DMS53 (cell line): ENCODE results near the gene PIP4P1.

ENCODE experiments used
- DNase-seq: peaks from one replicate; lab custom pipeline; 2025; lab: John Stamatoyannopoulos, UW

Gene PIP4P1

DNA sequence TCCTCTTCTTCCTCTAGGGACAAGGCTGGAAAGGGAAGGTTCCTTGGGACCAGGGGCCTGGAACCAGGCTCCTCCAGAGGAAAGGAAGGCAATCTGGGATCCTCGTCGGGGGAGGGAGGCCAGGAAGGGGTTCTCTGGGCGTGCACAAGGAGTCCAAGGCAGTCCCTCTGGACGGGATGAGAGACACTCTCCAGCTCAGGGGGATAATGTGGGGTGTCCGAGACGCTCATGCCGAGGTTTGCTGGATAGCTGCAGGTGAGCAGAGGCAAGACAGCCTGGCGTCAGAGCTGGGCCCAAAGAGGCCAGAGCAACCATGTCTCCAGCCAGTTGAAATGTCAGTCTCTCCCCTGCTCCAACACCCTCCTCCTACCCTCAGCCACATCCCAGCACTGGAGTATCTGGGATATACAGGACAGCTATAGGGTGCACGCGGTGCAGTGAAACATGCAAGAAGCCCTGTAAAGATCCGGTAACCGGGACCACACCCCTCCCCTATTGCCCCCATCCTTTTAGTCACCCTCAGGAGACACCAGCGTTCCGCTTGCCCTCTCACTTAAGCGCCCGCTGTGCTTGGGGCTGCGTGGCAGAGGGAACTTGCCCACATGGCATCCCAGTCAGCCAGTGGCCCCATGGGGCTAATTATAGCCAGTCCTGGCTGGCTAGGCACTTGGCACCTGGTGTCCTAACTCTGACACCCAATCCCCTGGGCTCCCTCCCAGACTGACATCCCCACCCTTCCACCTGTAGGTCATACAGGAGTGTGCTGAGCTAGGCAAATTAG lies 25.5 kb downstream of the PIP4P1 start, which contains the start of gene KLHL33:
TSS of gene KLHL33 (minus strand) at position 585 of the 781 bp plus-strand sequence. CDS start at position 230, 355 bp downstream.
- DNase-seq, result no peak

DNA sequence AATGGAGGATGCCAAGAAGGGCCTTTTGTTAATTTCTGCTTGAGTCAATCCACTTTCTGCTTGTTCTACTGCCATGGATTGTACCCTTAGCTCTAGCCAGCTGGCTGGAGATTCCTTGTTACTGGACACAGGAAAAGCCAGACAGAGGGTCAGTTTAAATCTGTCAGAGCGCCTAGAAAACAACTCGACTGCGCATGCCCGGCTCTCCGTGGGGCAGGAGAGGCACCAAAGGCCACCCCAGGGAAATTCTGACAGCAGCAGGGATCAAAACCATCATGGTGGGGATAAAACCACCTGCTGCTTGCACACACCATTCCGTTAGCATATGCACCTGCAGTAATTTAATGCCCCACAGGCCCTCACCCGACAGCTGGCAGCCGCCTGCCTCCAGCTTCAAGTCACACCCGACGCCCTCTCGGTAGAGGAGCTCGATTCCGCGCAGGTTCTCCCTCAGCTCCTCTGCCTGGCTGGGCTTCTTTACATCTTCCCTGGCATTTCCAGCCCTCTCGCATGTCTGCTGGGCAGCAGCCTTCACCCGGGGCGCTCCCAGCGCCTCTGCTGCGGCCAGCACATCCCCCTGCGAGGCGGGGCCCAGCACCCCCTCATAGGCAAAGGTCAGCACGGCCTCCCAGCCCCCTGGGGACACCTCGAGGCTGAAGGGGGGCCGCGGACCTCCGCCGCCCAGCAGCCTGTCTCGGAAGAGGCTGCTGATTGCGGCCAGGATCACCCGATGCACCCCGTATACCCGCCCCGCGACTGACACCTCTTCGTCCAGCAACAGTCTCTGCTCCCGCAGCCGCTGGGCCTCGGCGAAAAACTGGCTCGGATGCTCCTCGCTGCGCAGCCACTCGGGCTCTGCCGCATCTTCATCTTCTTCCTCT lies 26.3 kb downstream of the PIP4P1 start:
- DNase-seq, result no peak

DNA sequence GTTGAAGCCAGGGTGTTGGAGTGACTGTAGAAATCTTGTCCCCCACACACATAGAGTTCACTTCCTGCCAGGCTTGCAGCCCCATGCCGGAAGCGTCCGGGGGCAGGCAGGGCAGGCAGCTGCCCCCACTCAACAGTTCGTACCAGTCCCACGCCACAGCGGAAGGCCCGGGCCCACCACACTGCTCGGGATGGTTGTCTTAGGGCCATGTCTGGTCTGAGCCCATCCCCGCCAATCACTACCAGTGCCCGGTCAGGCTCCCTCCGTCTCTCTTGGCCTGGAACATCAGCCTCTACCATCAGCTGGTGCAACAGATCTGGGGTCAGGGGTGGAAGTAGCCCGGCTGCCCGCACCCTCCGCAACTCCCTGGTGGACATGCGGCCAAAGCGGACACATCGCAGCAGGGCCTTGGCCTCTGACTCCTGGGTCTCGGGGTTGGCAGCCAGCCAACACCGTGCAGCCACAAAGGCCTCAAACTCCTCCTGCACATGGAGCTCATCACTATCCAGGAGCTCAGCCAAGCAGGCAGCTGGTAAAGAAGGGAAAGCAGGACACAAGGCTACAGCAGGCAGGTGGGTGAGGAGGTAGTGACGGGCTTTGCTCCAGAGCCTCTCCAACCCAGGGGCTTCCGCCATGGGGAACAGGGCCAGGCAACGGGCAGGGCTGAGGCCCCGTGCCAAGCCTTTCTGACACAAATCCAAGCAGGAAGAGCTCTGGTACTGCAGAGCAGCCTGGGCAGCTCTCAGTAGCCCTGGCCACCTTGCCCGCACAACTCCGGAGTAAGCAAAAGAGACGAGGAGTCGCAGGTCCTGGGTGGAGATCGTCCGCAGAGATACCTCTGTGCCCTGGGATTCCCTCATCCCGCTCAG lies 31.2 kb downstream of the PIP4P1 start:
- DNase-seq, result no peak

DNA sequence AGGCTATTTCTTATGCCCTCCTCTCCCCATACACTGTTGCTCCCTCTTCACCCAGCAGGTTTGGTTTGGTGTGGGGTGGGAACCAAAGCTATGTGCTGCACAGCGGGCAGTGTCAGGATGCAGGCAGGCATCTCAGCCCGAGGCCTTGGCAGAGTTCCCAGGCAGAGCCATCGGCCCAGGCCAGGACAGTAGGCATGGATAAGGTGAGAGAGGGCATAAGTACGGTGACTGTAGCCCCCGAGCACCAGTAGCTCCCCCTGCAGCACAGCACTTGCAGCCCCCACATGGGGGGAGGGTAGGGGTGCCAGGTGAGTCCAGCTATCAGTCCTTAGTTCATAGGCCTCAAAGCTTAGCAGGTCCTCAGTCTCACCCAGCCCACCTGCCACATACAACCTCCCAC lies 32.4 kb downstream of the PIP4P1 start:
- no peak for DNase-seq

DNA sequence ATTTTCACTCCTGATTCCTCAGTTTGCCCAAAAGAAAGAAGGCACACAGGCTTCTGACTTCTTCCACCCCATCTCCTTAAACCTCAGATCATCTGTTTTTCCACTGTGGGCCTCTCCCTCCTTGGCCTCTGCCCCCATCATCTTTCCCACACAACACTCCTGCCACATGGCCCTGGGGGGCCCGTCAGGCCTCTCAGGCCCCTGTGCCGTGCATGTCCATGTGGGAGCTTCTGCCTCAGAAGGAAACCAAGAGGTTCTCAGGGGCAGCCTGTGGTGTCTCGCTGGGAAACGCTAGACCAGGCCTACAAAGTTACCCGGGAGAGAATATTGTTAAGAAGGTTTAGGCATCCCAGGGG lies 33.2 kb downstream of the PIP4P1 start:
- no peak for DNase-seq

DNA sequence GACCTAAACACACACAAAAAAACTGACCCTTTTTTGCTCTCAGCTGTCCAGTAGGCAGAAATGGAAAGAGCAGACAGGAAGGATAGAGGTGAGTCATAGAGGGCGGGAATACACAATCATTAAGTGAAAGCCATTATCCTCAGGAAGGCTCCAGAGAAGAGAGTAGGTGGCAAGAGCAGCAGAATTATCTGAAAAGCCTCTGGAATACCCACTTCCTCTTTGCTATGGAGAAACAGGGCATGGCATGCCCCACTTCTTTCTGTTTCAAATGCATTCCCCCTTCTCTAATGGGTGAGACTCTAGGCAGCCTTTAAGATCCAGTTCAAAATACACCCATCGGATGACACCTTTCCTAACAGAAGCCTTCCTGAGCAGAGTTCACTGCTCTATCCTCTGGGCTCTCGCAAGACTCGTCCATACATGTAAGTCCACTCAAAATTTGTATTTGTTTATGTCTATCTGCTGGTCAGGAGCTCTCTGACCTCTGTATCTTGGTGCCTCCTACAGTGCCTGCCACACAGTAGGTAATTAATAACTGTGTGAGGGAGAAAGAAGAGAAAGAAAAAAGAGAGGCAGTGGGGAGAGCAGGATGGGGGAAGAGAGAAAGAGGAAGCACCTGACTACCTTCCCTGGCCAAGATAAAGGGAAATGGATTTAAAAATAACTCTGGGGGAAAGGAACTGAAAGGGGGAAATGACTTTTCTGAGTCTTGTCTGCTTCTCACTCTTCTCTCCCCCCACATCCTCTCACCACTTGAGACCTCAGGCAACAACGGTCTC lies 33.8 kb downstream of the PIP4P1 start:
- DNase-seq, result peak; percentile 53

DNA sequence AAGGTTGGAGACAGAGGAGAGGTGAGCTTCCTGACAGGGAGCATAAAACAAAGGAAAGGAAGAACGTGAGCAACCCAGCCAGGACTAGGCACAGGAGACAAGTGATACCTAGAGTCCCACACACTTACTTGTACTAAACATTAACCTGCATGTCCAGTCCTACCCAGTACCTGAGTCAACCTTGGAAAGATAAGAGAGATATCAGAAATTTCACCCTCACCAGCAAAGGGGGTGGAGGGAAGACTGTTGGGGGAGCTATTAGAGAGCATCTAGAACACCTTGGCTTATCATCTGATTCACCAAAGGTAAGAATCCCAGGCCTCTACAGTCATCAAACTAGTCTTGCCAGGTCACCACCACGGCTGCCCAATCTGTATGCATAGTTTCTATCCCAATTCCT lies 36.4 kb downstream of the PIP4P1 start:
- DNase-seq, result no peak

DNA sequence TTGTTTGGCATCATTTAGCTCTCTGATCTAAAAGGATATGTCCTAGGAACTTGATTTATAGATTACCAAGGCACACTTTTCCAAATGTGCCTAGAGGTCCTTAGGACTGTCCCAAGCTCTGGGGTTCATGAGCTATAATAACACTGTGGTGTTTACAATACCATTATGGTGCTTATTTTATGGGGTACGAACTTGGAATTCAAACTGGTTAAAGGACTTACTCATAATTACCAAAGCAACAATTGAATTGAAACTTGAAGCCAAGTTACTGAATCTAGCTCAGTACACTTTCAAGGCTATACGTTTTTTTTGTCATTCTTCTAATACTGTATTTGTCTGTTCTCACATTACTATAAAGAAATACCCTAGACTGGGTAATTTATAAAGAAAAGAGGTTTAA lies 38.3 kb downstream of the PIP4P1 start:
- DNase-seq, result no peak

DNA sequence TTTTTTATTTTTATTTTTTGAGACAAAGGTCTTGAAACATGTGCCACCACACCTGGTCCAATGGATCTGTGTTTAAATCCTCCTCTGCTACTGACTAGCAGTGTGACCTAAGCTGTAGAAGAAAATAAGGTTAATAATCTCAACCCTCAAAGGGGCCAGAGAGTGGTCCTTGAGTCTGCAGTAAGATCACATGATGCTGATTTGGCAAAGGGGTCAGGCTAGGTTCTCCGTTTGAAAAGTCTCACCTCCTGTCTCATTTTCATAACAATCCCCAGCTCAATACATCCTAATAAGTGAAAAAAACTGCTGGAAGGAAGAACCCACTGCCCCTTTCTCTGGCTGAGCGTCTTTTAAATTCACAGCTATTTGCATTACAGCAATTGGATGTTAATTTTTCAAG lies 40.0 kb downstream of the PIP4P1 start:
- no peak for DNase-seq

DNA sequence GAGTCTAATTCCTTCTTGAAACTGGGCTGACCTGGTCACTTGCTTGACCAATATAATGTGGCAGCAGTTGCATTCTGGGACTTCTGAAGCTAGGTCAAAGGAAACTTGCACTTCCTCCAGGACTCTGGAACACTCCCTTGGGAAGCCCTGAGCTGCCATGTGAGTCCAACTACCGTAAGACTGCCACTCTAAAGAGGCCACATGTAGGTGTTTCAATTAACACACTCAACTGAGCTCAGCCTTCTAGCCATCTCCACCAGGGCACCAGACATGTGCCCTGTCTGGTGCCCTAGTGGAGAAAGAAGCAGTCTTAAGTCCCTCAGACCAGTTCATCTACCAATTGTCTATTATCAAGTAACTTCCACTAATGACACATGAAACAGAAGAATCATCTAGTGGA lies 41.8 kb downstream of the PIP4P1 start:
- no peak for DNase-seq

DNA sequence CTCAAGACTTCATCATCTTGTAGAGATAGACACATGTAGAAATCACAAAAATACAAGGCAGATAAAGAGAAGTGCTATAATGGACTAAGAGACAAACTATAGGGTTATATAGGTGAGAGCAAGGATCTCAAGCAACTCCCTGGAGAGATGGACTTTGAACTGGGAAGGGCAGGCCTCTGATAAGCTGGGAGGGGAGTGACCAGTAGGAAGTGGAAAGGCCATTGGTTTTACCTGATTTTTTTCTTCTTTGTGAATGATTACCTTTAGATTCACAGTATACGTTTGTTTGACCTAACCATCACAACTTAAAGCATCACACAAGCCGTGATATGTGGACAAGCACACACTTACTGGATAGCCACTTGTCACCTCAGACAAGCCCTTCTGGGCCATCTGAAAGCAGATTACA lies 42.7 kb downstream of the PIP4P1 start:
- DNase-seq, result peak; percentile 7

DNA sequence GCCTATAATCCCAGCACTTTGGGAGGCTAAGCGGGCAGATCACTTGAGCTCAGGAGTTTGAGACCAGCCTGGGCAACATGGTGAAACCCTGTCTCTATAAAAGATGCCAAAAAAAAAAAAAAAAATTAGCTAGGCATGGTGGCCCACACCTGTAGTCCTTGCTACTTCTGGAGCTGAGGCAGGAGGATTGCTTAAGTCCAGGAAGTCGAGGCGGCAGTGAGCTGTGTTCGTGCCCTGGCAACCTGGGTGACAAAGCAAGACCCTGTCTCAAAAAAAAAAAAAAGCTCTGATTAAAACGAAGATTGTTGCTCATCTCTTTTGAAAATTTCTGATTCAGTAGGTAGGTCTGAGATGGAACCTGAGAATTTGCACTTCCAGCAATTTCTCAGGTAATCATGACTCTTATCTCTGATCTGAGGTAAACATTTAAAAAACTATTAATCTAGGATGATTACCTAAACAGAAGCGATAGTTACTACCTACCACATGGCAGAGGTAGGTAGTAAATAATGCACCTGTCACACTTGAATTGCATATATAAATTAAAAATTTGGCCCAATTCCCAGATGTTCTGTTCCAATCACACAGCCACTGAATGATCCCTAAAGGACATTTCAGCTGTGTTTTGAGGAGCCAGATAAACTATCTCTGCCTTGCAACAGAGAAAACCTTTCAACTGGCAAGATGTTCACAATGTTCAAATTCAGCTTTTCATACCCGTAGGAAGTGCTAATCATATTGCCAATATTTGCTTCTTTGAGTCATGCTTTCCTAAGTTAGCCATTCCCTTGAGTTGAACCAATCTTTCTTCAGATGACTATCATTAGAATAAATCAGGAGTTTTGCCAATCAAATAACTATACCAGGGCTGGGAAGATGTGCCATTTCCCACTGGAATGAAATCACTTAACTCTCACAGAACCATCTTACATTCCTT lies 43.7 kb downstream of the PIP4P1 start:
- DNase-seq, result peak; percentile 0

DNA sequence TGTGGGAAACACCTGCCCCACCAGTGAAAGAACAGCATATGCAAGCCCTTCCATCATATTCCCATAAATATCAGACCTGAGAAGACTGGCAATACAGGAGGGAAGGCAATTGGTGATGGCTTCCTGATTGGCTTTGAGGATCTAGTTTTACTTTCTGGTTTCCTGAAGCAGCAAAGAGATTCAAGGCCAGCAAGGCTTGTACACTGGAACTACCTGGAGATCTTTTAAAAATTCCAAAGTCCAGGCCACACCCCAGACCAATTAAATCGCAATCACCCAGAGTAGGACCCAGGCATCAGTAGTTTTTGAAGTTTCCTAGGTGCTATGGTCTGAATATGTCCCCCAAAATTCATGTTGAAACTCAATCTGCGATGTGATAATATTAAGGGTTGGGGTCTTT lies 45.0 kb downstream of the PIP4P1 start:
- no peak for DNase-seq

DNA sequence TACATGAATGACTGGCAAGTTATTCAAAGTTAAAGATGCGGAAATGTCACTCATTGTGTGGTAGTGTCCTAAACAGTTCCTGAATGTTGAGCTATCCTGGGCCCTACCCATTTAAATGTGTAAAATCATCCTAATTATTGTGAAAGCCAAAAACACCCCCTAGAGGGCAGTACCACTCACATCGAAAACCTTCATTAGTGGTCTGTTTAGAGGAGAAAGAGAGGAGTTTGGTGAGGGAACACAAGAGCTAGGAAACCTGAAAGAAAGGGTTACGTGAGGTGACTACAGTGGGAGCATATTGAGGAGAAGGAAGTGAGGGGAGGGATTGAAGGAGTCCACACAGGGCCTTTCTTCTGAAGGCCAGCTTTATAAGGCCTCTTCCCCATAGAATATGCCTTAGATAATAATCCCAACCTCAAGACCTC lies 45.4 kb downstream of the PIP4P1 start:
- DNase-seq, result peak; percentile 47

DNA sequence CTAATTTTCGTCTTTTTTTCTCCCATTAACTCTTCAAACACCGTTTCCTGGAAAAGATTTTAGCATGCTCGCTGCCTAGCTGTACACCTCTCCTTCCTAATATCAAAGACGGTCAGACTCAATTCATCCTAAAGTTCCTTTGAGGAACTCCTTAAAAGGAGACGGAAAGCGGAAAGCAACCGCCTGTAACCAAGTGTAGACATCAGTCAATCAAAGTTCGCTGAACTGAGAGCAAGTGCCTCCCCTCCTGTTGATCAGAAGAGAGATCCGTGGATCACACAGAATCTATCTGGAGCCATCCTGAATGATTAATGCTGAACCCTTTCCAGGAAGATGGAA lies 47.5 kb downstream of the PIP4P1 start:
- DNase-seq, result peak; percentile 27

DNA sequence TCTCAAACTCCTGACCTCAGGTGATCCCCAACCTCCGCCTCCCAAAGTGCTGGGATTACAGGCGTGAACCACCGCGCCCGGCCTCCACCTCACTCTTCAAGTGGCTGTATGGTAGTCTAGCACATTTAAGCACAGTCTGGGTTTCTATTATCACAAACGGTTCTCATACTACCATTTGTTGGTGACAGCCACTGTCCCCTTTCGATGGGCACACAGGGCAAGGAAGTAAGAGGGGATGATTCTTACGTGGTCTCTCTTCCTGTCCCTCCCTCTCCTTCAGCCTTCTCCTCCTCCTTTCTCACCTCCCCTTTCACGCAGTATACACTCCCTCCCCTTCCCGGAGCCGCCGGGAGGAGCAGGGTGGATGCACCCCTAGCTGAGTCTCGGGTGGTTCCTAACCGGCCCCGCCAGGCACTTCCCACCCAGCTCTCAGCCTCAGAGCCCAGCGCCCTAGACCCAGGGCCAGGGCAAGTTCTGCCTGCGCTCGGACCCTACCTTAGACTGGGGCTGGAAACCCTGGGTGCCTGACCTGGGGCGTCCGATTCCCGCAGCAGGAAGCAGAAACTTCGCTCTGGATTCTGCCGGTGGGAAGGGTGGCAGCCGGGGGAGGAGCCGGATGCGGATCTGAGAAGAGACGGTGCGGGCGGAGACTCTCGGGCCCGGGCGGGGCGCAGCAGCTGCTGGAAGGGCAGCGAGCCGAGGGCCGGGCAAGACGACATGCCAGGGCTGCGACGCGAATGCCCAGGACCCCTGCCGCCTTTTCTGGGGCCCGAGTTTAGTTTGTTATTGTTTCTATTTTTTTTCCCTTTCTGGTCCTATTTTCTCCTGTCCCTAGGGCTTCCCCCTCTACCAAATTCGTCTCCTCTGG lies 48.1 kb downstream of the PIP4P1 start, which contains the start of gene TEP1:
TSS of gene TEP1 (minus strand) at position 626 of the 868 bp plus-strand sequence. CDS start 5,062 bp downstream, outside the sequence.
- DNase-seq, result peak; percentile 81

DNA sequence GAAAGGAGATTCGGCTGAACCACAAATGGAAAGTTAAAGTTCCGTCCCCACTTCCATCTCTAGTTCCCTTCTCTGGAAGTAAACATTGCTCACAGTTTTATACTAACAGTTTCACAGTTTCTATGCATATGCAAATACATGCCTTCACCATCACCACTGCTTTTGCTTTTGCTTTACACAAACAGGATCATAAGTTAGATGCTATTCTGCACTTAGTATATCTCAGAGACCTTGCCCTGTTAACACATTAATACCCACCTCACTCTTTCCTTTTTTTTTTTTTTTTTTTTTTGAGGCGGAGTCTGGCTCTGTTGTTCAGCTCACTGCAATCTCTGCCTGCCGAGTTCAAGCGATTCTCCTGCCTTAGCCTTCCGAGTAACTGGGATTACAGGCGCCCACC lies 48.8 kb downstream of the PIP4P1 start:
- no peak for DNase-seq

DNA sequence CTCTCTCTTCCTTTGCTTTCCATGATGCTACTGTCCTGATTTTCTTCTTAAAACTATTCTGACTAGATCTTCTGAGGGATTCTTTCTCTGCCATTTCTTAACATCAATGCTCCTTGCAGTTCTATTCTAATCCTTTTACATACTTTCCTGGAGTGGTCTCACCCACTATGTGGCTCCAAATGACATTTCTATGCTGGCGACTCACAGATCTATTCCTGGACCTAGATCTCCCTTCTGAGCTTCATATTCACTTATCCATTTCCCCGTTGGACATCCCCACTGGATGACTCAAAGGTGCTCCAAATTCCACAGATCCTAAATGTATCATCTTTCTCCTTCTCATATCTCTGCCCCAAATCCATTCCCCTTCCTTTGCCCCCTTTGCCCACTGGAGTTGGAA lies 52.0 kb downstream of the PIP4P1 start:
- DNase-seq, result no peak
